HG03097 (cell line): ENCODE data around the gene FAM53A.
A peak's percentile ranks its signal among the peaks of the same experiment; 100 is the strongest.

ENCODE experiments used
- ATAC-seq: cut with Tn5 transposase; IDR thresholded peaks from one replicate; pipeline ENCODE4 v1.9.1; 2021; ENCODE audit not compliant: unreplicated experiment, low FRiP score

FAM53A gene

GRCh38 chr4:1683736-1684505 is at the start of gene FAM53A:
Gene FAM53A (minus strand): TSS chr4:1684313. CDS start chr4:1668741, 15,572 bp downstream.
- peak; percentile 82 for ATAC-seq

GRCh38 chr4:1732911-1733310 is 48.8 kb upstream of the FAM53A start:
- ATAC-seq, result no peak

- ATAC-seq, result no peak
These were observed 47.1 kb upstream of the FAM53A start for GRCh38 chr4:1731180-1731579.

- ATAC-seq, result no peak
These were observed 46.5 kb upstream of the FAM53A start for GRCh38 chr4:1730532-1731135.

- ATAC-seq, result no peak
These were observed 44.2 kb upstream of the FAM53A start for GRCh38 chr4:1728061-1728980.

- no peak for ATAC-seq
These were observed 43.3 kb upstream of the FAM53A start for GRCh38 chr4:1727117-1728031.

GRCh38 chr4:1726146-1726934 is 42.2 kb upstream of the FAM53A start:
- no peak for ATAC-seq

- no peak for ATAC-seq
These were observed 41.4 kb upstream of the FAM53A start for GRCh38 chr4:1725521-1725920.

GRCh38 chr4:1723131-1723801 is 39.2 kb upstream of the FAM53A start:
- no peak for ATAC-seq

GRCh38 chr4:1722551-1723118 is 38.5 kb upstream of the FAM53A start:
- ATAC-seq, result no peak

GRCh38 chr4:1721666-1722550 is 37.8 kb upstream of the FAM53A start:
- ATAC-seq, result peak; percentile 1

- peak; percentile 52 for ATAC-seq
These were observed 37.0 kb upstream of the FAM53A start, which contains the start of the genes TACC3 and TMEM129 for GRCh38 chr4:1721003-1721665. Gene TACC3 (plus strand): TSS chr4:1721521. CDS start chr4:1723422, 1,901 bp downstream. Gene TMEM129 (minus strand): TSS chr4:1721323. CDS start chr4:1720837, 486 bp downstream.

- peak; percentile 19 for ATAC-seq
These were observed 36.3 kb upstream of the FAM53A start for GRCh38 chr4:1720163-1720983.

- no peak for ATAC-seq
These were observed 34.2 kb upstream of the FAM53A start for GRCh38 chr4:1718095-1718850.
